ENCODE results near the gene AJM1. TPM values are rescaled to one million over a fixed set of nuclear protein-coding genes. Genes with fewer than 3 reads are reported as not detected.

The AJM1 gene
- total RNA-seq, 1 donor from 2014 or later, result not detected

GRCh38 chr9:136823136-136824046, 18.9 kb upstream of the AJM1 start:
- H3K9me3 Mint-ChIP-seq, result no peaks in the 10 kb centered on the region
- H3K9ac ChIP-seq, result no peak overlapping the region
- H3K4me1 Mint-ChIP-seq, result peaks cover 10% of the 10 kb centered on the region
- H2AFZ ChIP-seq (replicated peaks), result no peak overlapping the region
- no peak overlapping the region for H3K4me3 ChIP-seq
- H3K27me3 Mint-ChIP-seq (ENCODE audit: insufficient read depth, low read depth), result peaks cover 4% of the 10 kb centered on the region
- H3K27me3 ChIP-seq, result peaks cover 16% of the 10 kb centered on the region
- peaks cover 58% of the 10 kb centered on the region for H4K20me1 ChIP-seq (ENCODE audit: low read depth)
- no peak overlapping the region for H3K4me2 ChIP-seq
- H3K79me2 ChIP-seq (ENCODE audit: low read depth), result peaks cover 35% of the 10 kb centered on the region
- no peaks in the 10 kb centered on the region for H3K9me3 ChIP-seq (ENCODE audit: low read depth)
- no peak for TF ChIP-seq EZH2 (IDR thresholded peaks at IDR 0.05)
- TF ChIP-seq CTCF (IDR thresholded peaks at IDR 0.05), result no peak
- no peak for TF ChIP-seq EZH2phosphoT487 (IDR thresholded peaks at IDR 0.05)
- no peak overlapping the region for H3K27ac ChIP-seq
- peaks cover 14% of the 10 kb centered on the region for H3K36me3 Mint-ChIP-seq
- H3K27ac Mint-ChIP-seq, result no peak overlapping the region
- DNase-seq (ENCODE audit: low spot score), result no peak
- H3K4me3 Mint-ChIP-seq, result no peak overlapping the region
- peaks cover 9% of the 10 kb centered on the region for H3K4me1 ChIP-seq
- H3F3A ChIP-seq (ENCODE audit: low read depth), result peaks cover 12% of the 10 kb centered on the region
- H3K36me3 ChIP-seq, result no peaks in the 10 kb centered on the region

DNA sequence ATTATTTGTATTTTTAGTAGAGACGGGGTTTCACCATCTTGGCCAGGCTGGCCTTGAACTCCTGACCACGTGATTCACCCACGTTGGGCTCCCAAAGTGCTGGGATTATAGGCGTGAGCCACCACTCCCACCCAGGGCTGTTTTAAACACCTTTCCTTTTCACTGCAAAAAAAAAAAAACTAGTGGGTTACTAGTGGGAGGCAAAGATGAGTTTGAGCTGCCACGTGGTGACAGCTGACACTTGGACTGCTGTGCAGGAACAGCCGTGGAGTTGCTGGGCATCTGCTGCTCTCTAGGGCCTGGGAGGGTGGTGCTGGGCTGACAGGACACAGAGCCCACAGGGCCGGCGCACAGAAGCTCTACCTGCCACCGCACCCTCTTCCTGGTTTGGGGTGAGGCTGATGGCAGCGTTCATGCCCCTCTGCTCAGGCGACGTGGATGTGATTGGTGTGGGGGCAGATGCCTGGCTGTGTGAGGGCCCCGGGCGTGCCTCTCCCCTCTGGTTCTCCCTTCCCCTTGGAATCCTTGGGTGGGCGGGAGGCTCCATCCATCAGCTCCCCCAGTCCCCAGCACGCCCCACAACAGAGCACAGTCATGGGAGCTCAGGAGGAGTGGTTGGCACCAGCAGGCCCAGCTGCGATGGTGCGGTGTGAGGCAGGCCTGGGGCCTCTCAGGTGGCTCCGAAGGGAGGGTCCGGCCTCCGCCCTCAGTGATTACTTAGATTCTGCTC, 17.6 kb upstream of the AJM1 start:
- Histone ChIP-seq H3K9ac (no peak overlapping the region), H3K4me3 (no peak overlapping the region), H3K79me2 (ENCODE audit: low read depth) (peaks cover 29% of the 10 kb centered on the region), H4K20me1 (ENCODE audit: low read depth) (peaks cover 56% of the 10 kb centered on the region), H3K36me3 (no peaks in the 10 kb centered on the region), H3K27ac (no peak overlapping the region), H3K27me3 (peaks cover 16% of the 10 kb centered on the region), H3K4me1 (peaks cover 9% of the 10 kb centered on the region), H2AFZ (replicated peaks) (no peak overlapping the region), H3K4me2 (no peak overlapping the region), H3F3A (ENCODE audit: low read depth) (peaks cover 12% of the 10 kb centered on the region), H3K9me3 (ENCODE audit: low read depth) (no peaks in the 10 kb centered on the region)
- no peak overlapping the region for H3K27ac Mint-ChIP-seq
- no peak overlapping the region for H3K4me3 Mint-ChIP-seq
- no peak for DNase-seq (ENCODE audit: low spot score)
- peaks cover 10% of the 10 kb centered on the region for H3K4me1 Mint-ChIP-seq
- peaks cover 8% of the 10 kb centered on the region for H3K27me3 Mint-ChIP-seq (ENCODE audit: insufficient read depth, low read depth)
- H3K9me3 Mint-ChIP-seq, result no peaks in the 10 kb centered on the region
- TF ChIP-seq CTCF (IDR thresholded peaks at IDR 0.05), result no peak
- no peak for TF ChIP-seq EZH2 (IDR thresholded peaks at IDR 0.05)
- TF ChIP-seq EZH2phosphoT487 (IDR thresholded peaks at IDR 0.05), result no peak
- H3K36me3 Mint-ChIP-seq, result peaks cover 16% of the 10 kb centered on the region

GRCh38 chr9:136825295-136826187, 16.7 kb upstream of the AJM1 start:
- H3K9me3 Mint-ChIP-seq, result no peaks in the 10 kb centered on the region
- H3K36me3 Mint-ChIP-seq, result peaks cover 14% of the 10 kb centered on the region
- Histone ChIP-seq H3K4me2 (no peak overlapping the region), H3K4me3 (no peak overlapping the region), H3K27ac (no peak overlapping the region), H3K27me3 (peaks cover 7% of the 10 kb centered on the region), H3K9ac (no peak overlapping the region), H3K79me2 (ENCODE audit: low read depth) (peaks cover 21% of the 10 kb centered on the region), H3K36me3 (no peaks in the 10 kb centered on the region), H3K4me1 (peaks cover 9% of the 10 kb centered on the region), H4K20me1 (ENCODE audit: low read depth) (peaks cover 50% of the 10 kb centered on the region), H3F3A (ENCODE audit: low read depth) (peaks cover 9% of the 10 kb centered on the region), H2AFZ (replicated peaks) (no peak overlapping the region), H3K9me3 (ENCODE audit: low read depth) (no peaks in the 10 kb centered on the region)
- no peak for TF ChIP-seq CTCF (IDR thresholded peaks at IDR 0.05)
- no peak for TF ChIP-seq EZH2phosphoT487 (IDR thresholded peaks at IDR 0.05)
- no peak for TF ChIP-seq EZH2 (IDR thresholded peaks at IDR 0.05)
- no peak overlapping the region for H3K4me3 Mint-ChIP-seq
- no peak for DNase-seq (ENCODE audit: low spot score)
- peaks cover 8% of the 10 kb centered on the region for H3K27me3 Mint-ChIP-seq (ENCODE audit: insufficient read depth, low read depth)
- H3K27ac Mint-ChIP-seq, result no peak overlapping the region
- peaks cover 8% of the 10 kb centered on the region for H3K4me1 Mint-ChIP-seq
